Activated CD4-positive, alpha-beta memory T cell treated with anti-CD3 and anti-CD28 coated beads, Interleukin-2, amount 10 ng/mL, durations not matched to agents 7 days and 5 days (primary cell): ENCODE results near the gene CLIC1. TPM values are rescaled to one million over a fixed set of nuclear protein-coding genes. Genes with fewer than 3 reads are reported as not detected.

ENCODE experiments used
- CTCF ChIA-PET: fragments of 350-600 bp; sonication (Branson Sonifier 250); formaldehyde crosslinking; loops from one replicate; lab custom pipeline; 2021; ENCODE audit warnings: antibody characterized with exemption, inconsistent platforms; lab: Charles Lee
- POLR2A ChIA-PET: fragments of 350-600 bp; sonication (Branson Sonifier 250); formaldehyde crosslinking; loops from one replicate; lab custom pipeline; 2021; ENCODE audit warnings: antibody characterized with exemption; lab: Charles Lee
- DNase-seq: peaks from one replicate; pipeline ENCODE4 v3.0.0-alpha.2; 2020
- H3K27ac Mint-ChIP-seq: one replicate; pipeline ENCODE4 v1.8.0; 2021; ENCODE audit warnings: mild to moderate bottlenecking, mixed read lengths
- H3K27me3 Mint-ChIP-seq: one replicate; pipeline ENCODE4 v1.8.0; 2021; ENCODE audit warnings: mixed read lengths
- H3K36me3 Mint-ChIP-seq: one replicate; pipeline ENCODE4 v1.8.0; 2021; ENCODE audit warnings: low read depth, mixed read lengths
- H3K4me1 Mint-ChIP-seq: one replicate; pipeline ENCODE4 v1.8.0; 2021; ENCODE audit warnings: mixed read lengths
- H3K4me3 Mint-ChIP-seq: one replicate; pipeline ENCODE4 v1.8.0; 2021; ENCODE audit warnings: mild to moderate bottlenecking, mixed read lengths
- H3K9me3 Mint-ChIP-seq: one replicate; pipeline ENCODE4 v1.8.0; 2021; ENCODE audit warnings: mixed read lengths
- total RNA-seq, 2 experiments: library from RNA; stranded (reverse); gene quantifications; one replicate each; pipeline ENCODE4 v1.2.3, GENCODE V29; 2021

The CLIC1 gene
- total RNA-seq, 2 experiments from 2014 or later = 640 to 644 TPM

GRCh38 chr6:31690231-31691077 lies 45.9 kb downstream of the CLIC1 start:
- H3K4me1 Mint-ChIP-seq = peaks cover 3% of the 10 kb centered on the region
- H3K27ac Mint-ChIP-seq = peak overlapping the region; percentile 9
- no peaks in the 10 kb centered on the region for H3K27me3 Mint-ChIP-seq
- no peak for DNase-seq
- no peaks in the 10 kb centered on the region for H3K9me3 Mint-ChIP-seq
- ChIA-PET CTCF (interaction anchor here (0.6 to 1.6 kb wide), 6 partner anchors 9 to 211 kb away, joined by 3 to 7 read pairs (median 4); partner anchors contain the start of genes CLIC1 and LY6G5C), POLR2A (interaction anchor here (1.0 to 4.1 kb wide), 5 partner anchors 9 to 49 kb away, joined by 3 to 15 read pairs (median 4); partner anchors contain the start of genes ABHD16A, LY6G5C and MSH5)
- no peak overlapping the region for H3K4me3 Mint-ChIP-seq
- H3K36me3 Mint-ChIP-seq = peaks cover 51% of the 10 kb centered on the region

GRCh38 chr6:31689249-31690110 lies 46.9 kb downstream of the CLIC1 start:
- Mint-ChIP-seq H3K4me1 (peaks cover 3% of the 10 kb centered on the region), H3K27ac (no peak overlapping the region), H3K9me3 (no peaks in the 10 kb centered on the region), H3K36me3 (peaks cover 46% of the 10 kb centered on the region), H3K27me3 (no peaks in the 10 kb centered on the region), H3K4me3 (no peak overlapping the region)
- CTCF ChIA-PET = interaction anchor here (0.6 to 1.6 kb wide), 6 partner anchors 8 to 212 kb away, joined by 3 to 7 read pairs (median 4); partner anchors contain the start of genes CLIC1 and LY6G5C
- POLR2A ChIA-PET = interaction anchor here (1.0 to 4.1 kb wide), 3 partner anchors 8 to 17 kb away, joined by 4 to 15 read pairs (median 4); partner anchors contain the start of genes ABHD16A and LY6G5C
- DNase-seq = no peak

- no peak for DNase-seq
- ChIA-PET POLR2A (interaction anchor here (1.0 to 1.2 kb wide), 2 partner anchors 21 to 24 kb away, joined by 3 read pairs; no protein-coding TSS in a partner anchor), CTCF (interaction anchor here (1.0 kb wide), 1 partner anchor 16 kb away, joined by 4 read pairs; no protein-coding TSS in a partner anchor)
- Mint-ChIP-seq H3K36me3 (peaks cover 39% of the 10 kb centered on the region), H3K27me3 (no peaks in the 10 kb centered on the region), H3K4me1 (peaks cover 3% of the 10 kb centered on the region), H3K4me3 (no peak overlapping the region), H3K9me3 (no peaks in the 10 kb centered on the region), H3K27ac (no peak overlapping the region)
These were observed 48.3 kb downstream of the CLIC1 start for GRCh38 chr6:31687860-31688693.

GRCh38 chr6:31687321-31687720 lies 49.0 kb downstream of the CLIC1 start:
- DNase-seq = no peak
- ChIA-PET CTCF (no interaction called here), POLR2A (interaction anchor here (1.0 to 1.2 kb wide), 2 partner anchors 21 to 24 kb away, joined by 3 read pairs; no protein-coding TSS in a partner anchor)
- Mint-ChIP-seq H3K4me1 (peaks cover 3% of the 10 kb centered on the region), H3K4me3 (no peak overlapping the region), H3K27me3 (no peaks in the 10 kb centered on the region), H3K9me3 (no peaks in the 10 kb centered on the region), H3K36me3 (peaks cover 33% of the 10 kb centered on the region), H3K27ac (no peak overlapping the region)

- no peak overlapping the region for H3K27ac Mint-ChIP-seq
- H3K4me3 Mint-ChIP-seq = no peak overlapping the region
- H3K4me1 Mint-ChIP-seq = peaks cover 7% of the 10 kb centered on the region
- H3K36me3 Mint-ChIP-seq = peaks cover 31% of the 10 kb centered on the region
- H3K27me3 Mint-ChIP-seq = no peaks in the 10 kb centered on the region
- no peaks in the 10 kb centered on the region for H3K9me3 Mint-ChIP-seq
- DNase-seq = no peak
- ChIA-PET POLR2A (interaction anchor here (1.1 to 1.9 kb wide), 2 partner anchors 17 to 52 kb away, joined by 3 to 5 read pairs; partner anchors contain the start of gene ABHD16A), CTCF (interaction anchor here (1.7 kb wide), 1 partner anchor 266 kb away, joined by 3 read pairs; no protein-coding TSS in a partner anchor)
These were observed 49.8 kb downstream of the CLIC1 start for GRCh38 chr6:31686483-31686882.

GRCh38 chr6:31683591-31683990 lies 52.7 kb downstream of the CLIC1 start:
- H3K27ac Mint-ChIP-seq = no peak overlapping the region
- no peaks in the 10 kb centered on the region for H3K9me3 Mint-ChIP-seq
- CTCF ChIA-PET = interaction anchor here (1.0 kb wide), 1 partner anchor 86 kb away, joined by 3 read pairs; no protein-coding TSS in a partner anchor
- DNase-seq = no peak
- POLR2A ChIA-PET = interaction anchor here (1.4 kb wide), 1 partner anchor 12 kb away, joined by 3 read pairs; no protein-coding TSS in a partner anchor
- no peaks in the 10 kb centered on the region for H3K27me3 Mint-ChIP-seq
- H3K4me3 Mint-ChIP-seq = no peak overlapping the region
- peaks cover 27% of the 10 kb centered on the region for H3K4me1 Mint-ChIP-seq
- peaks cover 21% of the 10 kb centered on the region for H3K36me3 Mint-ChIP-seq

GRCh38 chr6:31681135-31681671 lies 55.1 kb downstream of the CLIC1 start:
- Mint-ChIP-seq H3K4me3 (peak overlapping the region; percentile 74), H3K27me3 (no peaks in the 10 kb centered on the region), H3K27ac (peak overlapping the region; percentile 46), H3K36me3 (peaks cover 9% of the 10 kb centered on the region), H3K9me3 (no peaks in the 10 kb centered on the region), H3K4me1 (peaks cover 38% of the 10 kb centered on the region)
- ChIA-PET POLR2A (interaction anchor here (0.7 to 2.2 kb wide), 9 partner anchors 9 to 132 kb away, joined by 3 to 8 read pairs (median 4); partner anchors contain the start of genes BAG6 and MSH5), CTCF (interaction anchor here (0.6 to 2.1 kb wide), 9 partner anchors 9 to 182 kb away, joined by 3 to 11 read pairs (median 5); partner anchors contain the start of gene NEU1)
- peak; percentile 56 for DNase-seq

Other genes starting within 250 kb of the CLIC1 start
- gene MICB, start 238.4 kb downstream of the CLIC1 start, total RNA-seq = 10 to 100 TPM; 60.8 to 62.9 TPM
- not detected for gene MCCD1, start 207.6 kb downstream of the CLIC1 start, total RNA-seq
- gene DDX39B, start 194.5 kb downstream of the CLIC1 start, total RNA-seq = 100 to 1,000 TPM; 427 to 434 TPM
- 1 to 10 TPM; 2.7 to 3.8 TPM for gene ATP6V1G2, start 189.9 kb downstream of the CLIC1 start, total RNA-seq
- 10 to 100 TPM; 22.8 to 23.6 TPM for gene NFKBIL1, start 188.9 kb downstream of the CLIC1 start, total RNA-seq
- 10 to 100 TPM; 37.2 to 38.4 TPM for gene LTA, start 164.2 kb downstream of the CLIC1 start, total RNA-seq
- 100 to 1,000 TPM; 124 to 130 TPM for gene TNF, start 161.0 kb downstream of the CLIC1 start, total RNA-seq
- 1,000 to 10,000 TPM; 1,185 to 1,194 TPM for gene LTB, start 154.1 kb downstream of the CLIC1 start, total RNA-seq
- 10 to 100 TPM; 69.8 to 74.5 TPM for gene LST1, start 150.3 kb downstream of the CLIC1 start, total RNA-seq
- 10 to 100 TPM; 76.4 to 78.3 TPM for gene NCR3, start 143.5 kb downstream of the CLIC1 start, total RNA-seq
- gene AIF1, start 121.3 kb downstream of the CLIC1 start, total RNA-seq = 10 to 100 TPM; 11.3 to 11.7 TPM
- gene PRRC2A, start 115.8 kb downstream of the CLIC1 start, total RNA-seq = 100 to 1,000 TPM; 215 to 222 TPM
- gene BAG6, start 83.9 kb downstream of the CLIC1 start, total RNA-seq = 100 to 1,000 TPM; 275 to 282 TPM
- 1 to 10 TPM; 2.9 to 3.6 TPM for gene APOM, start 80.6 kb downstream of the CLIC1 start, total RNA-seq
- 10 to 100 TPM; 26.4 to 26.7 TPM for gene C6orf47, start 75.8 kb downstream of the CLIC1 start, total RNA-seq
- gene GPANK1, start 71.5 kb downstream of the CLIC1 start, total RNA-seq = 10 to 100 TPM; 33.6 to 35.2 TPM
- 100 to 1,000 TPM; 199 to 212 TPM for gene CSNK2B, start 70.5 kb downstream of the CLIC1 start, total RNA-seq
- 10 to 100 TPM; 16.7 to 17.2 TPM for gene LY6G5B, start 66.6 kb downstream of the CLIC1 start, total RNA-seq
- gene LY6G5C, start 55.5 kb downstream of the CLIC1 start, total RNA-seq = 1 to 10 TPM; 2.3 to 2.6 TPM
- 10 to 100 TPM; 53.1 to 55.0 TPM for gene ABHD16A, start 33.2 kb downstream of the CLIC1 start, total RNA-seq
- gene LY6G6F, start 29.7 kb downstream of the CLIC1 start, total RNA-seq = not detected
- not detected for gene LY6G6D, start 21.2 kb downstream of the CLIC1 start, total RNA-seq
- gene LY6G6C, start 14.8 kb downstream of the CLIC1 start, total RNA-seq = not detected
- gene MPIG6B, start 13.2 kb downstream of the CLIC1 start, total RNA-seq = not detected
- gene DDAH2, start 7.2 kb downstream of the CLIC1 start, total RNA-seq = 10 to 100 TPM; 22.1 to 23.9 TPM
- gene MSH5, start 3.5 kb upstream of the CLIC1 start, total RNA-seq = 10 to 100 TPM; 60.1 to 63.2 TPM
- gene SAPCD1, start 26.1 kb upstream of the CLIC1 start, total RNA-seq = 10 to 100 TPM; 10.7 to 14.6 TPM
- gene VWA7, start 40.8 kb upstream of the CLIC1 start, total RNA-seq = 10 to 100 TPM; 11.0 to 12.2 TPM
- gene VARS1, start 59.2 kb upstream of the CLIC1 start, total RNA-seq = 10 to 100 TPM; 84.1 to 88.4 TPM
- 100 to 1,000 TPM; 100 to 108 TPM for gene LSM2, start 70.4 kb upstream of the CLIC1 start, total RNA-seq
- 1 to 10 TPM; 2.8 to 3.0 TPM for gene HSPA1L, start 78.8 kb upstream of the CLIC1 start, total RNA-seq
- gene HSPA1A, start 79.0 kb upstream of the CLIC1 start, total RNA-seq = 100 to 1,000 TPM; 147 to 151 TPM
- gene HSPA1B, start 91.2 kb upstream of the CLIC1 start, total RNA-seq = 10 to 100 TPM; 60.6 to 62.6 TPM
- 10 to 100 TPM; 29.2 to 29.6 TPM for gene NEU1, start 126.3 kb upstream of the CLIC1 start, total RNA-seq
- under 1 TPM in 1 of 2 experiments, not detected in 1; 0.38 TPM for gene SLC44A4, start 142.5 kb upstream of the CLIC1 start, total RNA-seq
- 10 to 100 TPM; 57.0 to 58.4 TPM for gene EHMT2, start 161.2 kb upstream of the CLIC1 start, total RNA-seq
- 1 to 10 TPM in 1 of 2 experiments, under 1 TPM in 1; 0.98 to 1.1 TPM for gene ZBTB12, start 165.6 kb upstream of the CLIC1 start, total RNA-seq
- gene C2, start 191.2 kb upstream of the CLIC1 start, total RNA-seq = 1 to 10 TPM in 1 of 2 experiments, under 1 TPM in 1; 0.45 to 1.0 TPM
- gene CFB, start 209.6 kb upstream of the CLIC1 start, total RNA-seq = under 1 TPM; 0.58 to 0.60 TPM
- 10 to 100 TPM; 69.6 to 70.6 TPM for gene NELFE, start 222.4 kb upstream of the CLIC1 start, total RNA-seq
- 10 to 100 TPM; 69.4 to 74.2 TPM for gene SKIC2, start 222.6 kb upstream of the CLIC1 start, total RNA-seq
- 10 to 100 TPM; 16.7 to 17.5 TPM for gene DXO, start 235.6 kb upstream of the CLIC1 start, total RNA-seq
- gene C4A, start 245.5 kb upstream of the CLIC1 start, total RNA-seq = 1 to 10 TPM; 3.3 to 5.7 TPM